AG10803 (cell line): Measurements from ENCODE around the gene FUS.

Experiments
- DNase-seq: peaks from one replicate; pipeline ENCODE4 v3.0.0; 2010; ENCODE audit warnings: low read depth
- H3K4me3 ChIP-seq: 2 replicates; pipeline ENCODE4 v1.5.1; 2011; ENCODE audit warnings: mild to moderate bottlenecking, low read length, control low read depth
- TF ChIP-seq, protein P1 (sequence below): conservative IDR thresholded peaks from 2 replicates; pipeline ENCODE4 v1.5.1; 2011; ENCODE audit warnings: mild to moderate bottlenecking, low read length, control low read depth, inconsistent platforms

The FUS gene

DNA sequence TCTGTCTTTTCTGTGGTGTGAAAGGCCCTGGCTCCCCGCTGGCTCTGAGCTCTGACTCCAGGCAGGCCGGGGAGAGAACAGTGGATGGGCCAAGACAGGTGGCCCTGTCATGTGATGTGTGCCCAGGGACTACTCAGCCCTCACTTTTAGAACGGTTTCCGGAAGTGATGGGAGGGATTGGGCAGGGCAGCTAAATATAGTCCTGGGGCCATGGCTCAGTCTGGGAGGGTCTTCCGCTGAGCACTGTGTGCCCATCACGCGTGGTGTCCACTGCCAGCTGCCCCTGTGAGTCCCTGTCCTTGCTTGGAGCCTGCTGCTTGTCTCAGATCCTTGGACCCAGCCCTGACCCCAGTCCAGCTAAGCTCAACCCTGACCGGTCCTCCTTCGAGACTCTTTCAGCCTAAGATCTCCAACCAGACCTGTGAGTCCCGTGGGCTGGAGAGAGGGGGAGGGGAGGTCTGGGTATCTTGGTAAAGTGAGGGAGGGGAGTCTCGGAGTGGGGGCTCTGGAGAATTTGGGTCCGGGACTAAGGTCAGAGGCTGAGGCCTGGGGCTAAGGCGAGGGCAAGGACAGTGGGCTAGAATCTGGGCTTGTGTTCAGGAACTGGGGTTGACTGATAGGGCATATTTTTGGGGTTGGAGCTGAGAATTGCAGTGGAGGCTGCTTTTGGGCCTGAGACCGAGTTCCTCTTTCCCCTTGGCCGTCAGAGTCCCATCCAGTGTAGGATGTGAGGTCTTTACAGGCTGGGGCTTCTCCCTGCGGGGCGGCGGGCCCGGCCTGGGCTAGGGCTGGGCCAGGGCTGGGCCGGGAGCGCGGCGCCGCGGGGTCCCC, 34.2 kb downstream of the FUS start, which contains the start of gene TRIM72:
TRIM72 (plus strand) TSS at position 243 of the 831 bp plus-strand sequence. CDS start 620 bp downstream, outside the sequence.
- peak within 1 kb of the TSS; percentile 49; the same call in 1 of the 2 replicates for H3K4me3 ChIP-seq
- no peak for DNase-seq
- TF ChIP-seq, protein P1, sequence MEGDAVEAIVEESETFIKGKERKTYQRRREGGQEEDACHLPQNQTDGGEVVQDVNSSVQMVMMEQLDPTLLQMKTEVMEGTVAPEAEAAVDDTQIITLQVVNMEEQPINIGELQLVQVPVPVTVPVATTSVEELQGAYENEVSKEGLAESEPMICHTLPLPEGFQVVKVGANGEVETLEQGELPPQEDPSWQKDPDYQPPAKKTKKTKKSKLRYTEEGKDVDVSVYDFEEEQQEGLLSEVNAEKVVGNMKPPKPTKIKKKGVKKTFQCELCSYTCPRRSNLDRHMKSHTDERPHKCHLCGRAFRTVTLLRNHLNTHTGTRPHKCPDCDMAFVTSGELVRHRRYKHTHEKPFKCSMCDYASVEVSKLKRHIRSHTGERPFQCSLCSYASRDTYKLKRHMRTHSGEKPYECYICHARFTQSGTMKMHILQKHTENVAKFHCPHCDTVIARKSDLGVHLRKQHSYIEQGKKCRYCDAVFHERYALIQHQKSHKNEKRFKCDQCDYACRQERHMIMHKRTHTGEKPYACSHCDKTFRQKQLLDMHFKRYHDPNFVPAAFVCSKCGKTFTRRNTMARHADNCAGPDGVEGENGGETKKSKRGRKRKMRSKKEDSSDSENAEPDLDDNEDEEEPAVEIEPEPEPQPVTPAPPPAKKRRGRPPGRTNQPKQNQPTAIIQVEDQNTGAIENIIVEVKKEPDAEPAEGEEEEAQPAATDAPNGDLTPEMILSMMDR = no peak

DNA sequence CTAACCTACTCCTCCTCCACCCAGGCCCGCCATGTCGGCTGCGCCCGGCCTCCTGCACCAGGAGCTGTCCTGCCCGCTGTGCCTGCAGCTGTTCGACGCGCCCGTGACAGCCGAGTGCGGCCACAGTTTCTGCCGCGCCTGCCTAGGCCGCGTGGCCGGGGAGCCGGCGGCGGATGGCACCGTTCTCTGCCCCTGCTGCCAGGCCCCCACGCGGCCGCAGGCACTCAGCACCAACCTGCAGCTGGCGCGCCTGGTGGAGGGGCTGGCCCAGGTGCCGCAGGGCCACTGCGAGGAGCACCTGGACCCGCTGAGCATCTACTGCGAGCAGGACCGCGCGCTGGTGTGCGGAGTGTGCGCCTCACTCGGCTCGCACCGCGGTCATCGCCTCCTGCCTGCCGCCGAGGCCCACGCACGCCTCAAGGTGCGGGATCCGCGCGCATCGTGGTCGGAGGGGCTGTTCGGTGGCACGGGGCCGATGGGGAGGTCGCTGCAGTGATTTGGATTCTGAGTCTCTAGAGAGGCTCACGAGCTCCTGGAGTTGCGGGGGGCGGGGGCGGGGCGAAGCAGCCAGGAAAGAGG, 34.9 kb downstream of the FUS start:
- TF ChIP-seq, protein P1 = no peak
- H3K4me3 ChIP-seq = peak overlapping the region; percentile 49
- no peak for DNase-seq

DNA sequence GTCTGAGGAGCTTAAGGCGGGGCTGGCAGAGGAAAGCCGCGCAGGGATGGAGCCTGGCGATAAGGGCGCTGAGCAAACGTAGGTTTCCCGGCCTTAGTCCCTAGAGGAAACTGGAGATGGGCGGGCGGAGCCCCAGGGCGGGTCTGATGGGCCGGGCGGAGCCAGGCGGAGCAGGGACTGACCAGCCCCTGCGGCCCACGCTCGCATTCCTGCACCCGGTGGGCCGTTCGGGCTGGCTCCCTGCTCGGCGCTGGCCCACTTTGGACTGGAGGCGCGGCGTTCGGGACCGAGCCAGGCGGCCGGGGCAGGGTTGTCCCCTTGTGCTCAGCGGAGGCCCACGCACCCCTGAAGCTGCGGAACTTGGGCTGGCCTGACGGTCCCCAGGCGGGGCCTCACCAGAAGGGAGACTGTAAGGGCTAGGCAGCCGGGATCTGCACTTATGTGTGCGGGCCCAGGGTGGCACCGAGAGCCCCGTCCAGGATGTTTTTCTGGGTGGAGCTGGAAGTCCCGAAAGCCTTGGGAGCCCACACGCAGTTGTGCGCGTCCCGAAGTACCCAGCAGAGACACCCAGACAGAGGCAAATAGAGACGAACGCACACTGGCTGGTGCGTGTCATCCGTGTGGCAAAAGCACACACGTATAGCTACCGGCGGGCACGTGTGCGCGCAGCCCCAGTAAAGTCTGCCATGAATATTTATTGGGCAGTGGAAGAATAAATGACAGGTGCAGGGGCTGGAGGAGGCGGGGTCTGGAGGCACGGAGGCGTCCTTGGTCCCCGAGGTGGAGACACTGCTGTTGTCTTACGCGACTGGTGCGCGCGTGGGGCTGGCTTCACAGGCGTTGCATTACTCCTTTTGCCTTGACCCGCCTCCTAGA, 35.6 kb downstream of the FUS start:
- H3K4me3 ChIP-seq = peak overlapping the region; percentile 49
- peak; percentile 33 for DNase-seq

DNA sequence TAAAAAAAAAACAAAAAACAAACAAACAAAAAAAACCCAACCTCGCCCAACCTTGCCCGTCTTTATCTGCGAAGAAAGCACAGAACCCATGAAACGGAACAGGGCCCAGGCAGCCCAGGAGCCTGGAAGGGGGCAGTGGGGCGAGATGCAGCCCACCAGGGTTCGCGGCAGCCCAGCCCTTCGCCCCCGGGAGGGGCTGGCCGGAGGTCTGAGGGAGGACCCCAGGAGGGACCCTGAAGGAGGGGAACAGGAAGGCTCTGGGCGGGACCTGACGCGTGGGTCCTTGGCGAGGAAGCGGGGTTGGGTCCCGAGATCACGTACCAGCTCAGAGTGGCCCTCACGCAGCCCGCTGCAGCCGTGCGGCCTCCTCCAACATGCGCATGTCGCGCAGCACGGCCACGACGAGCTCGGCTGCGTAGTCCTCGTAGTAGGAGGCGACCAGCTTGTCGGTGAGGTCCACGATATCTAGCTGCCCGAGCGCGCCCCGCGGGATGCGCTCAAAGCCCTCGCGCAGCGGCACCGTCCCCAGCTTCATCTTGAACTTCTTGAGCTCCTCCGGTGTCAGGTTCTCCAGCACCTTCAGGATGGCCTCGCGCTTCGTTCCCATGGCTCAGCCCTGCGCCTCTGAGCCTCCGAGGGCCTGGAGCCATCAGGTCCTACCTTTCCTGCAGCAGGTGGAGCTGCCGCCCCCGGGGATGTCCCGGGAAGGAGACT, 36.6 kb downstream of the FUS start, which contains the start of gene PYDC1:
PYDC1 (minus strand) TSS at position 714 of the 714 bp plus-strand sequence; CDS start at position 607, 107 bp downstream.
- no peak within 1 kb of the TSS for H3K4me3 ChIP-seq
- TF ChIP-seq, protein P1 = no peak
- no peak for DNase-seq

More for the DNA sequence above, 35.6 kb downstream of the FUS start:
- TF ChIP-seq, protein P1 = no peak

DNA sequence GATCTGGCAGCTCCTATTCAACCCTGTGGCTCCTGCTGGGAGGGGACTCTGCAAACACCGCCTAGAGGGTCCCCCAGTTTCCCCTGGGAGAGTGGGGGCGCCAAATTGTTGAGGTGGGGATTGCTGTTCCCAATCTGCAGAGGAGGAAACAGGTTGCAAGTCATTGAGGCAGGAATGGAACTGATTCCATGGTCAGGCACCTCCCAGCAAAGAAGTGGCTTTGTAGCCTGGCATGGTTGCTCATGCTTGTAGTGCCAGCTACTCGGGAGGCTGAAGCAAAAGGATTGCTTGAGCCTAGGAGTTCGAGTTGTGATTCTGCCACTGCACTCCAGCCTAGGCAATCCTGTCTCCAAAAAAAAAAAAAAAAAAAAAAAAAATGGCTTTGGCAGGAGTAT, 37.2 kb downstream of the FUS start:
- no peak for DNase-seq
- TF ChIP-seq, protein P1 = no peak
- H3K4me3 ChIP-seq = no peak overlapping the region

DNA sequence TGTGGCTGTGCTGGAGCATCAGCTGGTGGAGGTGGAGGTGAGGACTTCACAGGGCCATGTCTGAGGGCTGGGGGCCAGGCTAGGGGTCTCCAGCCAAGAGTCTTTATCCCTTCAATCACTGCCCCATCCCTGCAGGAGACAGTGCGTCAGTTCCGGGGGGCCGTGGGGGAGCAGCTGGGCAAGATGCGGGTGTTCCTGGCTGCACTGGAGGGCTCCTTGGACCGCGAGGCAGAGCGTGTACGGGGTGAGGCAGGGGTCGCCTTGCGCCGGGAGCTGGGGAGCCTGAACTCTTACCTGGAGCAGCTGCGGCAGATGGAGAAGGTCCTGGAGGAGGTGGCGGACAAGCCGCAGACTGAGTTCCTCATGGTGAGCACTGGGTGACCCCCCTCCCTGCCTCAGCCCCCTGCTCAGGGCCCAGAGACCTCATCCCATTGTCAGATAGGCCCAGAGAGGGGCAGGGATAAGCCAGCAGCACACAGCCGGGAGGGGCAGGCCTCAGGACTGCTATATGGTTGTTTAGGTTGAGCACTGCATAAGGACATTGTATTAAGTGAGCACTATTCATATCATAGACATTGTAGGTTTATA, 39.3 kb downstream of the FUS start:
- DNase-seq = no peak
- TF ChIP-seq, protein P1 = no peak
- no peak overlapping the region for H3K4me3 ChIP-seq
